IMR-90 (cell line): ENCODE measurements around the gene ACTC1. TPM values are rescaled to one million over a fixed set of nuclear protein-coding genes. Genes with fewer than 3 reads are reported as not detected.

ENCODE experiments used
- ATAC-seq: fragments of 200-7000 bp; cut with Tn5 transposase; 2 replicates; pipeline ENCODE4 v1.9.1; 2020; ENCODE audit warnings: low read depth, mild to moderate bottlenecking, moderate library complexity
- BruUV-seq: library from RNA; stranded (reverse); fragments of 400-500 nt; replicated peaks from 2 replicates; lab custom pipeline; 2021; lab: Mats Ljungman, UMichigan
- CTCF ChIA-PET: fragments of 300-600 bp; formaldehyde crosslinking; extraction: SDS; loops from one replicate; lab custom pipeline; 2021; ENCODE audit warnings: antibody characterized with exemption; lab: Yijun Ruan, JAX
- POLR2A ChIA-PET: fragments of 300-600 bp; sonication (Branson Sonifier 250); formaldehyde crosslinking; loops from one replicate; lab custom pipeline; 2022; ENCODE audit warnings: antibody characterized with exemption; ENCODE audit not compliant: unreplicated experiment; lab: Charles Lee
- DNase-seq: peaks from one replicate; pipeline ENCODE4 v3.0.0; 2013
- H2AFZ ChIP-seq: replicated peaks from 2 replicates; pipeline ENCODE3; 2013; ENCODE audit warnings: low read length, mild to moderate bottlenecking; ENCODE audit not compliant: poor library complexity
- H2AK5ac ChIP-seq: 2 replicates; pipeline ENCODE4 v1.6.1; 2013; ENCODE audit warnings: low read depth, low read length, inconsistent platforms
- H2AK9ac ChIP-seq: replicated peaks from 2 replicates; pipeline ENCODE3; 2013; ENCODE audit warnings: mild to moderate bottlenecking, low read depth, low read length, moderate library complexity; ENCODE audit not compliant: poor library complexity
- H2BK120ac ChIP-seq: 2 replicates; pipeline ENCODE4 v1.6.1; 2013; ENCODE audit warnings: low read depth, low read length, inconsistent platforms
- H2BK15ac ChIP-seq: 3 replicates; pipeline ENCODE4 v1.6.1; 2013; ENCODE audit warnings: low read depth, low read length, inconsistent platforms
- H2BK20ac ChIP-seq: 2 replicates; pipeline ENCODE4 v1.6.1; 2013; ENCODE audit warnings: low read depth, mild to moderate bottlenecking, inconsistent platforms, low read length, moderate library complexity
- H2BK5ac ChIP-seq: 2 replicates; pipeline ENCODE4 v1.6.1; 2013; ENCODE audit warnings: mild to moderate bottlenecking, low read depth, low read length, inconsistent platforms; ENCODE audit not compliant: poor library complexity, severe bottlenecking
- H3K14ac ChIP-seq: replicated peaks from 2 replicates; pipeline ENCODE4 v1.6.1; 2013; ENCODE audit warnings: low read depth, low read length, inconsistent platforms
- H3K18ac ChIP-seq: 2 replicates; pipeline ENCODE4 v1.6.1; 2013; ENCODE audit warnings: low read depth, low read length, control low read depth
- H3K23ac ChIP-seq: 2 replicates; pipeline ENCODE4 v1.6.1; 2013; ENCODE audit warnings: low read depth, low read length, inconsistent platforms
- H3K27ac ChIP-seq: 2 replicates; pipeline ENCODE4 v1.5.1; 2013; ENCODE audit warnings: mild to moderate bottlenecking, control low read depth, low read length; ENCODE audit not compliant: insufficient read depth
- H3K27me3 ChIP-seq: 2 replicates; pipeline ENCODE4 v1.6.1; 2013; ENCODE audit warnings: low read length; ENCODE audit not compliant: control insufficient read depth, insufficient read depth
- H3K36me3 ChIP-seq: 2 replicates; pipeline ENCODE4 v1.6.1; 2013; ENCODE audit warnings: low read length, mixed read lengths; ENCODE audit not compliant: control insufficient read depth, insufficient read depth
- H3K4ac ChIP-seq: 2 replicates; pipeline ENCODE4 v1.6.1; 2013; ENCODE audit warnings: low read depth, low read length, inconsistent platforms
- H3K4me1 ChIP-seq: 2 replicates; pipeline ENCODE4 v1.6.1; 2013; ENCODE audit warnings: low read length, mixed read lengths; ENCODE audit not compliant: control insufficient read depth, insufficient read depth
- H3K4me2 ChIP-seq: 2 replicates; pipeline ENCODE4 v1.6.1; 2013; ENCODE audit warnings: low read depth, mild to moderate bottlenecking, control low read depth, low read length, moderate library complexity
- H3K4me3 ChIP-seq: 2 replicates; pipeline ENCODE4 v1.5.1; 2013; ENCODE audit warnings: low read depth, mild to moderate bottlenecking, control low read depth, low read length, moderate library complexity; ENCODE audit not compliant: insufficient read depth
- H3K56ac ChIP-seq: 2 replicates; pipeline ENCODE4 v1.6.1; 2013; ENCODE audit warnings: low read length, inconsistent platforms; ENCODE audit not compliant: insufficient read depth; ENCODE audit errors: extremely low read depth
- H3K79me1 ChIP-seq, 2 experiments: 2 replicates each; pipeline ENCODE4 v1.6.1; 2013; ENCODE audit warnings: low read length in 2 of 2, inconsistent platforms in 1 of 2, low read depth in 1 of 2
- H3K9ac ChIP-seq: 2 replicates; pipeline ENCODE4 v1.6.1; 2013; ENCODE audit warnings: low read depth, low read length, control low read depth
- H3K9me1 ChIP-seq: 2 replicates; pipeline ENCODE4 v1.6.1; 2013; ENCODE audit warnings: low read length, inconsistent platforms; ENCODE audit not compliant: insufficient read depth
- H3K9me3 ChIP-seq: 2 replicates; pipeline ENCODE4 v1.6.1; 2013; ENCODE audit warnings: low read length; ENCODE audit not compliant: control insufficient read depth, insufficient read depth
- H4K20me1 ChIP-seq: 2 replicates; pipeline ENCODE4 v1.6.1; 2013; ENCODE audit warnings: low read length, inconsistent platforms; ENCODE audit not compliant: insufficient read depth
- H4K5ac ChIP-seq: 2 replicates; pipeline ENCODE4 v1.6.1; 2013; ENCODE audit warnings: mild to moderate bottlenecking, low read depth, low read length, control low read depth
- H4K8ac ChIP-seq, 2 experiments: 2 replicates each; pipeline ENCODE4 v1.6.1; 2013; ENCODE audit warnings: low read depth in 2 of 2, low read length in 2 of 2, control low read depth in 1 of 2, inconsistent platforms in 1 of 2
- H4K91ac ChIP-seq: 2 replicates; pipeline ENCODE4 v1.6.1; 2013; ENCODE audit warnings: low read depth, low read length, inconsistent platforms; ENCODE audit not compliant: insufficient read depth
- BHLHE40 ChIP-seq: fragments of 150-350 bp; IDR thresholded peaks from 2 replicates; pipeline ENCODE4 v1.6.1; 2016; ENCODE audit warnings: mild to moderate bottlenecking, low read depth, low read length
- CEBPB ChIP-seq: IDR thresholded peaks from 2 replicates; pipeline ENCODE4 v1.6.1; 2012; ENCODE audit warnings: low read depth, low read length, improper control_type of control experiment
- CHD1 ChIP-seq: IDR thresholded peaks from 2 replicates; pipeline ENCODE4 v1.6.1; 2012; ENCODE audit warnings: low read depth, low read length, improper control_type of control experiment
- MAFK ChIP-seq: IDR thresholded peaks from 2 replicates; pipeline ENCODE4 v1.6.1; 2012; ENCODE audit warnings: low read depth, low read length, improper control_type of control experiment
- MAZ ChIP-seq: IDR thresholded peaks from 2 replicates; pipeline ENCODE4 v1.6.1; 2012; ENCODE audit warnings: low read depth, mild to moderate bottlenecking, low read length, improper control_type of control experiment, moderate library complexity, borderline replicate concordance
- MXI1 ChIP-seq: IDR thresholded peaks from 2 replicates; pipeline ENCODE4 v1.6.1; 2012; ENCODE audit warnings: low read depth, mild to moderate bottlenecking, low read length, moderate library complexity, borderline replicate concordance
- POLR2A ChIP-seq: IDR thresholded peaks from 2 replicates; pipeline ENCODE4 v1.6.1; 2012; ENCODE audit warnings: mild to moderate bottlenecking, low read depth, low read length
- RCOR1 ChIP-seq: IDR thresholded peaks from 2 replicates; pipeline ENCODE4 v1.6.1; 2012; ENCODE audit warnings: mild to moderate bottlenecking, low read length, improper control_type of control experiment; ENCODE audit not compliant: insufficient replicate concordance
- RFX5 ChIP-seq: IDR thresholded peaks from 2 replicates; pipeline ENCODE4 v1.8.0; 2012; ENCODE audit warnings: low read depth, mild to moderate bottlenecking, low read length, moderate library complexity
- SMC3 ChIP-seq: fragments of 150-350 bp; IDR thresholded peaks from 2 replicates; pipeline ENCODE4 v1.6.1; 2016; ENCODE audit warnings: low read depth, mild to moderate bottlenecking, antibody characterized with exemption, low read length, moderate library complexity
- dilution Hi-C: fragments of 300-500 bp; cut with HindIII; formaldehyde crosslinking; loops from one replicate; pipeline ENCODE4 v1.14.3; 2018; ENCODE audit warnings: low sequenced_read_pairs; ENCODE audit not compliant: unreplicated experiment
- in situ Hi-C: fragments of 300-500 bp; cut with MboI; formaldehyde crosslinking; loops from 3 replicates; pipeline ENCODE4 v1.14.3; 2019; ENCODE audit warnings: low sequenced_read_pairs, inconsistent platforms, mixed read lengths
- intact Hi-C: fragments of 100-400 bp; cut with micrococcal nuclease; formaldehyde crosslinking; loops from 2 replicates; pipeline ENCODE4 v1.10.0; 2022
- polyA plus RNA-seq, 3 experiments: library from polyadenylated mRNA; depleted of rRNA; stranded (reverse); fragments of >200 nt; gene quantifications; 2 replicates each; pipeline ENCODE4 v1.2.3, GENCODE V29; 2012; ENCODE audit warnings: low replicate concordance in 1 of 3
- total RNA-seq: library from RNA; depleted of rRNA; stranded (reverse); fragments of >200 nt; gene quantifications from 2 replicates; pipeline ENCODE4 v1.2.3, GENCODE V29; 2012
- TF ChIP-seq, protein P1 (sequence below): fragments of 150-350 bp; IDR thresholded peaks from 2 replicates; pipeline ENCODE4 v1.6.1; 2016; ENCODE audit warnings: low read depth, mild to moderate bottlenecking, low read length, moderate library complexity, borderline replicate concordance
- TF ChIP-seq, protein P2 (sequence below): fragments of 150-350 bp; IDR thresholded peaks from 2 replicates; pipeline ENCODE4 v1.6.1; 2017; ENCODE audit warnings: mild to moderate bottlenecking, antibody characterized with exemption, low read length, low read depth
- TF ChIP-seq, protein P3 (sequence below): conservative IDR thresholded peaks from 2 replicates; pipeline ENCODE4 v1.5.1; 2012; ENCODE audit warnings: mild to moderate bottlenecking, low read depth, low read length, improper control_type of control experiment

The ACTC1 gene
- total and polyA plus RNA-seq, 2 of the 4 experiments (the other 2 are of a cell fraction) = 1.1 to 2.8 TPM

DNA sequence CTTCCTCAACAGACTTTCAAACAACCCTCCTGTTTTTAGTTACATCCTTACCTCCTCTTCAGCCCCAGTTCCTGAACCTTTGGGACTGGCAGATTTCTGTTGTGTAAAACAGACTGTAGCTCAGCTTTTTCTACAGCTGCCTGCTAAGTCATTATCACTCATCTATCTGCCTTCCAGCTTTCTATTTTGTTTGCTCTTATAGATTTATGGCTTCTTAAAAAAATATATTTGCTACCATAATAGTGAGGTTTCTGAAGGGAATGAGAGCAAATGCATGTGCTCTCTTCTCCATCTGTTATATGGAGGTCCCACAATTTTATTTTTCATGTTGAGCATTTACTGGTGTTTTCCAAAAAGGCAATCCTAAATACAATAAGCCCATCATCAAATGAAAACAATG is 22.3 kb downstream of the ACTC1 start:
- H2AFZ ChIP-seq = no peak overlapping the region
- ChIA-PET CTCF (no interaction called here), POLR2A (no interaction called here)
- H2BK20ac ChIP-seq = no peak overlapping the region
- H2BK120ac ChIP-seq = no peak overlapping the region
- H3K27ac ChIP-seq = no peak overlapping the region
- in situ Hi-C loops = no loop called here
- H4K5ac ChIP-seq = no peak overlapping the region
- no peaks in the 10 kb centered on the region for H3K9me3 ChIP-seq
- H4K91ac ChIP-seq = no peak overlapping the region
- H2BK5ac ChIP-seq = no peak overlapping the region
- no peaks in the 10 kb centered on the region; the same call in 1 of the 2 replicates for H3K9me1 ChIP-seq
- no peaks in the 10 kb centered on the region for H3K36me3 ChIP-seq
- dilution Hi-C loops = no loop called here
- no peak overlapping the region for H3K56ac ChIP-seq
- no peak for TF ChIP-seq CEBPB
- TF ChIP-seq RFX5 = no peak
- TF ChIP-seq POLR2A = no peak
- no peak for TF ChIP-seq MXI1
- TF ChIP-seq RCOR1 = no peak
- TF ChIP-seq, protein P1, sequence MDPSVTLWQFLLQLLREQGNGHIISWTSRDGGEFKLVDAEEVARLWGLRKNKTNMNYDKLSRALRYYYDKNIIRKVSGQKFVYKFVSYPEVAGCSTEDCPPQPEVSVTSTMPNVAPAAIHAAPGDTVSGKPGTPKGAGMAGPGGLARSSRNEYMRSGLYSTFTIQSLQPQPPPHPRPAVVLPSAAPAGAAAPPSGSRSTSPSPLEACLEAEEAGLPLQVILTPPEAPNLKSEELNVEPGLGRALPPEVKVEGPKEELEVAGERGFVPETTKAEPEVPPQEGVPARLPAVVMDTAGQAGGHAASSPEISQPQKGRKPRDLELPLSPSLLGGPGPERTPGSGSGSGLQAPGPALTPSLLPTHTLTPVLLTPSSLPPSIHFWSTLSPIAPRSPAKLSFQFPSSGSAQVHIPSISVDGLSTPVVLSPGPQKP = no peak
- no peak for TF ChIP-seq MAZ
- TF ChIP-seq, protein P2, sequence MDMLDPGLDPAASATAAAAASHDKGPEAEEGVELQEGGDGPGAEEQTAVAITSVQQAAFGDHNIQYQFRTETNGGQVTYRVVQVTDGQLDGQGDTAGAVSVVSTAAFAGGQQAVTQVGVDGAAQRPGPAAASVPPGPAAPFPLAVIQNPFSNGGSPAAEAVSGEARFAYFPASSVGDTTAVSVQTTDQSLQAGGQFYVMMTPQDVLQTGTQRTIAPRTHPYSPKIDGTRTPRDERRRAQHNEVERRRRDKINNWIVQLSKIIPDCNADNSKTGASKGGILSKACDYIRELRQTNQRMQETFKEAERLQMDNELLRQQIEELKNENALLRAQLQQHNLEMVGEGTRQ = no peak
- no peak for TF ChIP-seq MAFK
- TF ChIP-seq, protein P3, sequence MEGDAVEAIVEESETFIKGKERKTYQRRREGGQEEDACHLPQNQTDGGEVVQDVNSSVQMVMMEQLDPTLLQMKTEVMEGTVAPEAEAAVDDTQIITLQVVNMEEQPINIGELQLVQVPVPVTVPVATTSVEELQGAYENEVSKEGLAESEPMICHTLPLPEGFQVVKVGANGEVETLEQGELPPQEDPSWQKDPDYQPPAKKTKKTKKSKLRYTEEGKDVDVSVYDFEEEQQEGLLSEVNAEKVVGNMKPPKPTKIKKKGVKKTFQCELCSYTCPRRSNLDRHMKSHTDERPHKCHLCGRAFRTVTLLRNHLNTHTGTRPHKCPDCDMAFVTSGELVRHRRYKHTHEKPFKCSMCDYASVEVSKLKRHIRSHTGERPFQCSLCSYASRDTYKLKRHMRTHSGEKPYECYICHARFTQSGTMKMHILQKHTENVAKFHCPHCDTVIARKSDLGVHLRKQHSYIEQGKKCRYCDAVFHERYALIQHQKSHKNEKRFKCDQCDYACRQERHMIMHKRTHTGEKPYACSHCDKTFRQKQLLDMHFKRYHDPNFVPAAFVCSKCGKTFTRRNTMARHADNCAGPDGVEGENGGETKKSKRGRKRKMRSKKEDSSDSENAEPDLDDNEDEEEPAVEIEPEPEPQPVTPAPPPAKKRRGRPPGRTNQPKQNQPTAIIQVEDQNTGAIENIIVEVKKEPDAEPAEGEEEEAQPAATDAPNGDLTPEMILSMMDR = no peak
- no peak for TF ChIP-seq CHD1
- TF ChIP-seq SMC3 = no peak
- no peak for TF ChIP-seq BHLHE40
- BruUV-seq = no TSS peak
- H3K4me1 ChIP-seq = no peaks in the 10 kb centered on the region
- DNase-seq (no peak), ATAC-seq (no peak)
- no peak overlapping the region for H3K18ac ChIP-seq
- H2AK5ac ChIP-seq = no peak overlapping the region
- no peak overlapping the region for H3K14ac ChIP-seq
- H4K8ac ChIP-seq = no peak overlapping the region
- no peak overlapping the region for H3K23ac ChIP-seq
- H3K79me1 ChIP-seq = no peaks in the 10 kb centered on the region
- H3K4ac ChIP-seq = no peak overlapping the region
- no peak overlapping the region for H3K4me2 ChIP-seq
- no peak overlapping the region for H3K4me3 ChIP-seq
- no peak overlapping the region for H2AK9ac ChIP-seq
- H2BK15ac ChIP-seq = no peak overlapping the region
- peaks cover 25% of the 10 kb centered on the region for H3K27me3 ChIP-seq
- H3K9ac ChIP-seq = no peak overlapping the region
- H4K20me1 ChIP-seq = no peaks in the 10 kb centered on the region
- intact Hi-C loops = no loop called here
